Measurements from ENCODE around the gene EN1.

- TF ChIP-seq CTCF (conservative IDR thresholded peaks at IDR 0.05; ENCODE audit: low read depth, low read length) (no peak), EZH2 (IDR thresholded peaks at IDR 0.05; ENCODE audit: borderline replicate concordance, low read depth, low read length, poor library complexity, severe bottlenecking) (no peak)
Observed at GRCh38 chr2:118822015-118822414, 25.4 kb downstream of the EN1 start.
